ENCODE results near the gene TUNAR. TPM values are rescaled to one million over a fixed set of nuclear protein-coding genes. Genes with fewer than 3 reads are reported as not detected.

TUNAR gene
- total RNA-seq, 1 experiment from 2014 or later = not detected

GRCh38 chr14:95835121-95835730, 41.4 kb upstream of the TUNAR start:
- intact Hi-C loops (cut with micrococcal nuclease; ENCODE audit: unreplicated experiment) = no loop called here
- Histone ChIP-seq H3K27ac (no peak overlapping the region), H3K9me2 (ENCODE audit: insufficient read depth) (no peaks in the 10 kb centered on the region), H3K9me3 (ENCODE audit: insufficient read depth, low read depth) (no peaks in the 10 kb centered on the region), H3K4me3 (no peak overlapping the region), H3K36me3 (ENCODE audit: low read depth) (no peaks in the 10 kb centered on the region), H3K4me1 (replicated peaks; ENCODE audit: insufficient read depth) (no peaks in the 10 kb centered on the region), H3K79me2 (ENCODE audit: low read depth) (no peaks in the 10 kb centered on the region), H3K4me2 (no peak overlapping the region), H4K20me1 (ENCODE audit: insufficient read depth) (no peaks in the 10 kb centered on the region), H3F3A (ENCODE audit: insufficient read depth, low read depth) (no peaks in the 10 kb centered on the region), H3K27me3 (ENCODE audit: insufficient read depth, low read depth) (no peaks in the 10 kb centered on the region), H2AFZ (no peak overlapping the region)
- POLR2A ChIA-PET (ENCODE audit: unreplicated experiment) = no interaction called here
- TF ChIP-seq EZH2 (IDR thresholded peaks at IDR 0.05; ENCODE audit: low read depth) = no peak
- no peak for DNase-seq
- CTCF ChIA-PET = no interaction called here
- BruUV-seq (replicated peaks) = no TSS peak

- no peak for DNase-seq
- Histone ChIP-seq H2AFZ (no peak overlapping the region), H3K36me3 (ENCODE audit: low read depth) (no peaks in the 10 kb centered on the region), H4K20me1 (ENCODE audit: insufficient read depth) (no peaks in the 10 kb centered on the region), H3K4me1 (replicated peaks; ENCODE audit: insufficient read depth) (no peaks in the 10 kb centered on the region), H3K27me3 (ENCODE audit: insufficient read depth, low read depth) (no peaks in the 10 kb centered on the region), H3F3A (ENCODE audit: insufficient read depth, low read depth) (no peaks in the 10 kb centered on the region), H3K9me3 (ENCODE audit: insufficient read depth, low read depth) (no peaks in the 10 kb centered on the region), H3K4me3 (no peak overlapping the region), H3K79me2 (ENCODE audit: low read depth) (no peaks in the 10 kb centered on the region), H3K9me2 (ENCODE audit: insufficient read depth) (no peaks in the 10 kb centered on the region), H3K4me2 (no peak overlapping the region), H3K27ac (no peak overlapping the region)
- intact Hi-C loops (cut with micrococcal nuclease; ENCODE audit: unreplicated experiment) = no loop called here
- TF ChIP-seq, protein P1, sequence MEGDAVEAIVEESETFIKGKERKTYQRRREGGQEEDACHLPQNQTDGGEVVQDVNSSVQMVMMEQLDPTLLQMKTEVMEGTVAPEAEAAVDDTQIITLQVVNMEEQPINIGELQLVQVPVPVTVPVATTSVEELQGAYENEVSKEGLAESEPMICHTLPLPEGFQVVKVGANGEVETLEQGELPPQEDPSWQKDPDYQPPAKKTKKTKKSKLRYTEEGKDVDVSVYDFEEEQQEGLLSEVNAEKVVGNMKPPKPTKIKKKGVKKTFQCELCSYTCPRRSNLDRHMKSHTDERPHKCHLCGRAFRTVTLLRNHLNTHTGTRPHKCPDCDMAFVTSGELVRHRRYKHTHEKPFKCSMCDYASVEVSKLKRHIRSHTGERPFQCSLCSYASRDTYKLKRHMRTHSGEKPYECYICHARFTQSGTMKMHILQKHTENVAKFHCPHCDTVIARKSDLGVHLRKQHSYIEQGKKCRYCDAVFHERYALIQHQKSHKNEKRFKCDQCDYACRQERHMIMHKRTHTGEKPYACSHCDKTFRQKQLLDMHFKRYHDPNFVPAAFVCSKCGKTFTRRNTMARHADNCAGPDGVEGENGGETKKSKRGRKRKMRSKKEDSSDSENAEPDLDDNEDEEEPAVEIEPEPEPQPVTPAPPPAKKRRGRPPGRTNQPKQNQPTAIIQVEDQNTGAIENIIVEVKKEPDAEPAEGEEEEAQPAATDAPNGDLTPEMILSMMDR (conservative IDR thresholded peaks at IDR 0.05) = no peak
- no peak for TF ChIP-seq EZH2 (IDR thresholded peaks at IDR 0.05; ENCODE audit: low read depth)
- no TSS peak for BruUV-seq (replicated peaks)
- ChIA-PET POLR2A (ENCODE audit: unreplicated experiment) (no interaction called here), CTCF (no interaction called here)
Observed at GRCh38 chr14:95838862-95839261, 37.8 kb upstream of the TUNAR start.

DNA sequence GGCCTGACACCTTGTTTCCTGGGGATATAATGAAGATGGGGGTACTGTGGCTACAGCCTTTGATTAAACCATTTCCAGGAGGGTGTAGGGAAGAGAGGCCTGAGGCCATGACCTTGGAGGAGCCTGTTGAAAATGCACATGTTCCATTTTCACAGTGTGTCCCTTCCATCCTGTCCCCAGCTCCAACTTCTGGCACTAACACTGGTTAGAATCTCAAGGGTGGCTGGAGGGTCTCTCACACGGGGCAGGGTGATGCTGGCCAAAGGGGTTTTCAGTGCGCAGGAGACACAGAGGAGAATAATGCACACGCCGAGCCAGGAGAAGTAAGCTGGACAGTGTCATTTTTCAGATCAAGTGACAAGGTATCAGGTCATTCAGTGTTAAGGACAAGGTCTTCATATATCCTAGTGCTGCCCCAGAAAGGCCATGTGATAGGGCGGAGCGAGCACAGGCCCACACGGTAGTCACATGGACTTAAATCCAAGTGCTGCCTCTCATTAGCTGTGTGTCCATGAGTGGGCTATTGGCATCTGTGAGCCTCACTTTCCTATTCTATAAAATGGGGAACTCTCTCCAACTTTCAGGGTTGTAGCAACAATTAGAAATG, 36.4 kb upstream of the TUNAR start:
- Histone ChIP-seq H3F3A (ENCODE audit: insufficient read depth, low read depth) (no peaks in the 10 kb centered on the region), H3K4me3 (no peak overlapping the region), H2AFZ (no peak overlapping the region), H3K79me2 (ENCODE audit: low read depth) (no peaks in the 10 kb centered on the region), H3K9me2 (ENCODE audit: insufficient read depth) (no peaks in the 10 kb centered on the region), H3K36me3 (ENCODE audit: low read depth) (no peaks in the 10 kb centered on the region), H3K4me2 (no peak overlapping the region), H3K4me1 (replicated peaks; ENCODE audit: insufficient read depth) (no peaks in the 10 kb centered on the region), H4K20me1 (ENCODE audit: insufficient read depth) (no peaks in the 10 kb centered on the region), H3K9me3 (ENCODE audit: insufficient read depth, low read depth) (no peaks in the 10 kb centered on the region), H3K27ac (no peak overlapping the region), H3K27me3 (ENCODE audit: insufficient read depth, low read depth) (no peaks in the 10 kb centered on the region)
- BruUV-seq (replicated peaks) = no TSS peak
- TF ChIP-seq EZH2 (IDR thresholded peaks at IDR 0.05; ENCODE audit: low read depth) = no peak
- TF ChIP-seq, protein P1 (conservative IDR thresholded peaks at IDR 0.05) = no peak
- intact Hi-C loops (cut with micrococcal nuclease; ENCODE audit: unreplicated experiment) = no loop called here
- no peak for DNase-seq
- ChIA-PET CTCF (no interaction called here), POLR2A (ENCODE audit: unreplicated experiment) (no interaction called here)

GRCh38 chr14:95841668-95842067, 35.0 kb upstream of the TUNAR start:
- no peaks in the 10 kb centered on the region for H4K20me1 ChIP-seq (ENCODE audit: insufficient read depth)
- DNase-seq = no peak
- H3K79me2 ChIP-seq (ENCODE audit: low read depth) = no peaks in the 10 kb centered on the region
- H3F3A ChIP-seq (ENCODE audit: insufficient read depth, low read depth) = no peaks in the 10 kb centered on the region
- no peaks in the 10 kb centered on the region for H3K4me1 ChIP-seq (replicated peaks; ENCODE audit: insufficient read depth)
- no peak overlapping the region for H2AFZ ChIP-seq
- no peak overlapping the region for H3K4me3 ChIP-seq
- H3K4me2 ChIP-seq = no peak overlapping the region
- no peaks in the 10 kb centered on the region for H3K36me3 ChIP-seq (ENCODE audit: low read depth)
- POLR2A ChIA-PET (ENCODE audit: unreplicated experiment) = no interaction called here
- TF ChIP-seq, protein P1 (conservative IDR thresholded peaks at IDR 0.05) = no peak
- no peak for TF ChIP-seq EZH2 (IDR thresholded peaks at IDR 0.05; ENCODE audit: low read depth)
- H3K9me3 ChIP-seq (ENCODE audit: insufficient read depth, low read depth) = no peaks in the 10 kb centered on the region
- CTCF ChIA-PET = no interaction called here
- no peaks in the 10 kb centered on the region for H3K27me3 ChIP-seq (ENCODE audit: insufficient read depth, low read depth)
- BruUV-seq (replicated peaks) = no TSS peak
- intact Hi-C loops (cut with micrococcal nuclease; ENCODE audit: unreplicated experiment) = no loop called here
- H3K27ac ChIP-seq = no peak overlapping the region
- no peaks in the 10 kb centered on the region for H3K9me2 ChIP-seq (ENCODE audit: insufficient read depth)

All from PC-9 (cell line).